NCI-H187 (cell line): ENCODE results near the gene SYP.
"Not testable (repeated sequence)": the region's sequence is repeated elsewhere in the genome, so short reads cannot be mapped to it uniquely, and the experiment has no call there.

ENCODE experiments used
- DNase-seq, 2 experiments: peaks; one replicate each; lab custom pipeline; 2025; lab: John Stamatoyannopoulos, UW

Gene SYP

DNA sequence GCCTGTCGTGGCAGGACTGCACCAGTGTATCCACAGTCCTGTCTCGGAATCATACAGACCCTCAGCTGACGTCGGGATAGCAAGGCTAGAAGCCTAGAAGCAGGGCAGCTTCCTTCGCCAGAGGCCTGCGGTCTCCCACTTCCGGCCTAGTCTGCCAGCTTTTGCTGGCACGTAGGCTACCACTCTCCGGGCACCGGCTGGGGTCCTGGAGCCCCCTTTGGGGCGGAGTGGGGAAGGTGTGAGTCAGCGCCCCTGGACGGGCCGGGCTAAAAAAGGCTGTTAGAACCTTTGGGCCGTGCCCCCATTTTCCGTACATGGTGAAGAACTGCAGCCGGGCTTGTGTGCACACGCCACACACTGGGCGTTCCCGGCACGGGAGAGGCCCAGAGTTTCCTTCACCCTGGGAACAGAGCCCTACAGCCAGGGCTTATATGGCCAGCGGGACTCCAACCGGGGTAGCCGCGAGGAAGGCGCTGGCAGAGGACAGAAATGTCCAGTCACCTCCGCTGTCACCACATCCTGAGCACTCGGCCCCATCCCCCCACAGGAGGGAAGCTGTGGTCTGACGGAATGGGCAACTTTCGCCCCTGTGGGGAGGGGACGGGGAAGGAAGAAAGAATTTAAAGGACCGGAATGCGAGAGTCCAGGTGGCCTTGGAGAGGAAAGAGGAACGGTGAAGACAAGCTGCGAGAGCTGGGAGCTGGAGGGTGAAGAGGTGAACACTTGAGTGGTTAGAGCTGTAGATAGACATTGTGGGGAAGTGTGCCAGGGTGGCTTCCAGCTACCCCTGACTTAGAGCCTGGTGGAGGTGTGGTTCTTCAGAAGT lies 32.9 kb downstream of the SYP start:
- DNase-seq: no peak

DNA sequence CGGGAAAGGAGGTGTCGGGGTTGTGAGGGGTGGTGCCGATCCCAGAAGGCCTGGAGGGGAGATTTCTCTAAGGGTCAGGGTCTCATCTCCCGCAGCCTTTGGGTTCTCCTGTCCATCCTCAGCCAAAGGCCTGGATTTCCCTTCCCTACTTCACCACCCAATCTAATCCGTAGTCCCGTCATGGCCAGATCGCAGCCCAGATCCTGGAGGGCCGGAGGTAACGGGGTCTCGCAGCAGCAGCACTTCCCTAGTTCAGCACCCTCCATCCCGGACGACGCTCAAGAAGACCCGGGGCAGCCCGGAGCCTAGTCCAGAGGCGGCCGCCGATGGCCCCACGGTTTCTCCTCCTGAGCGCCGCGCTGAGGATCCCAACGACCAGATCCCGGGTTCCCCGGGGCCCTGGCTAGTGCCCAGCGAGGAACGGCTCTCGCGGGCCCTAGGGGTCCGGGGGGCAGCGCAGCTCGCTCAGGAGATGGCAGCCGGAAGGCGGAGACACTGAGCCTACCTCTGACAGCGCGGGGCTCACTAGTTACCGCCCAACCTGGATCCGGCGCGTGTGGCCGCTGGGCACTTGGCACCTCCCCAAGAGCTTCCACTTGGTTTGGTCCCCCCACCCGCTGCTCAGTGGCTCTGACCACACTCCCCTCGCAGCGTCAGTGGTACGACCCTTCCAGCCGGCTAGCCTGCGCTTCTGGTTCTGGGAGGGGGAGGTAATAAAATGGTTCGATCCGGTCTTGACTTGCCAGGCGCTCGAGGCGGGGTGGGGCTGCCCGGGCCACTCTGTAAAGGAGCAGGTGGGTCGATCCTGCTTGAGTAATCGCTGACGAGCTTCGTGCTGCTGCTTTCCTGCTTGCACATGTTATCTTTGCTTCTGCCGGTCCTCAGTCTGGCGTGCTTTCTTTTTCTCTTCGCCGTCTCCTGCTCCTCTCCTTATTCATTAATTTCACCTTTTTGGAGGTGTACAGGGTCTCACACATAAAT lies 33.8 kb downstream of the SYP start:
- DNase-seq: peak; percentile 56 to 68

DNA sequence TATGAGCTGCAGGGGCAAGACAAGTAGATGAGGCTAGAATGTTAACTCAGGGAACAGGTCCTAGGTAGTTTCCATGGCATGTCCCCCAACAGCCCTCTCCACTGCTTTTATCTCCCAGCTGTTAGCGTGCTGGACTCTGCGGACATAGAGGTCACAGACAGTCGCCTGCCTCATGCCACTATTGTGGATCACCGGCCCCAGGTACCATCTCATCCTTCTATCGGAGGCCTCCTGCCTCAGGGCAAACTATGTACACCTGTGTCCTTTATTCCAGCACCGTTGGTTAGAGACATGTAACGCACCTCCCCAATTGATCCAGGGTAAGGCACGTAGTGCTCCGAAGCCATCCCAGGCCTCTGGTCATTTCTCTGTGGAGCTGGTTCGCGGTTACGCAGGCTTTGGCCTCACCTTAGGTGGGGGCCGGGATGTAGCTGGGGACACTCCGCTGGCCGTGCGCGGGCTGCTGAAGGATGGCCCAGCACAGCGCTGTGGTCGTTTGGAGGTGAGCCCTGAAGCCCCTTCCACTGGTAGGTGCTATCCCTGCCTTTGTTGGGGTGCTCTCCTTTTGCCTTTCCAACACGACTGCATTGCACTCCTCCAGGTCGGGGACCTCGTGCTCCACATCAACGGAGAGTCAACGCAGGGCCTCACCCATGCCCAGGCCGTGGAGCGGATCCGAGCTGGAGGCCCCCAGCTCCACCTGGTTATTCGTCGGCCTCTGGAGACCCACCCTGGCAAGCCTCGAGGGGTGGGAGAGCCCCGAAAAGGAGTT lies 35.2 kb downstream of the SYP start:
- DNase-seq: no peak

DNA sequence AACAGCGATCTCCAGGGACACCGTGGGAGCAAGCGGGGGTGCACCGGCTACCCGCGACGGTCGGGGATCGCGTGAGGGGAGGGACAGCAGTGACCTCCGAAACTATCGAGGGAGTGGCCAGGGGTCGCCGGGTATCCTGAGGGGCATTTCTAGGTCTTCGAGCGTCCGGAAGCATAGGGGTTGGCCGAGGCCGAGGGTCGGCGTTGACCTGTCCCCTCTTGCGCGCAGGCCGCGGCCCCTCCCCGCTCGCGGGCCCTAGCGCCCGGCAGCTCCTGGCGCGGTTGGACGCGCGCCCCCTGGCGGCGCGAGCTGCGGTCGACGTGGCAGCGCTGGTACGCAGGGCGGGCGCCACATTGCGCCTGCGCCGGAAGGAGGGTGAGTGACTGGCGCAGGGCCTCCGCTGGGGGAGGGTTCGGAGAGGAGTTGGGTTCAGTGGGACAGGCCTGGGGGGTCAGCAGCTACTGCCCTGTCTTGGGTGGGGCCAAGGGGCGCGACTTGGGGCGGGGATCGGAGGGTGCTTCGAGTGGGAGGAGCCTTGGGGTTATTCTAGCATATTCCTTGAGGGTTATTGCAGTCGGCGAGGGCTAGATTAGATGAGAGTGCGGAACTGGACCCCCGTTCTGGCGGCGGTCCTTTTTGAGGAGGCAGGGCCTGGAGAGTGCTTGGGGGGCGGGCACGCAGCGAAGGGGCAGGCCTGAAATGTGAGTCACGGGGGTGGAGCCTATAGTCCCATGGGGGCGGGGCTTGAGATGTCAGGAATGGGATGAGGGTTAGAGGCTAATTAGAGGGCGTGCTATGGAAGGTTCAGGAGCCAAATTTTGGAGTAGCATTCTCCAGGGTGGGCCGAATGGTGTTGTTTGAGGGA lies 36.2 kb downstream of the SYP start:
- DNase-seq: peak; percentile 23 to 49

DNA sequence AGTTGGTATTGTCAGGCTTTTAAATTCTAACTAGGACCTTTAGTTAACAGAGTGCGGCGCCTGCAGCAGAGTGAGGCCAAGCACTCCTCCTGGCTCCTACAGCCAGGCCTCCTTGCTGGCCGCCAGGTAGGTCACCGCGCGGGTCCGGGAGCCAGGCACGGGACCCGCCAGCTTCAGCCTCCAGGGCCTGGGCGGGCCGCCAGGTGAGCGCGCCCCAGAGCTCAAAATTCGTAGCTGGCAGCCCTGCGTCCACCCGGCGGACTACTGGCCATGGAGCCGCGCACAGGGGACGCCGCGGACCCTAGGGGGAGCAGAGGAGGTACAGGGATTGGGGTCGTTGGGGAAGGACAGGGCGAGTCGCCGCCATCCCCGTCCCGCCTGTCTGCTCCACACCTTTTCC lies 37.4 kb downstream of the SYP start, which contains the start of gene MAGIX:
Gene MAGIX, plus strand, starts transcription at position 139 of the 400 bp plus-strand sequence. Its CDS starts 132 bp downstream, at position 271.
- no peak for DNase-seq

DNA sequence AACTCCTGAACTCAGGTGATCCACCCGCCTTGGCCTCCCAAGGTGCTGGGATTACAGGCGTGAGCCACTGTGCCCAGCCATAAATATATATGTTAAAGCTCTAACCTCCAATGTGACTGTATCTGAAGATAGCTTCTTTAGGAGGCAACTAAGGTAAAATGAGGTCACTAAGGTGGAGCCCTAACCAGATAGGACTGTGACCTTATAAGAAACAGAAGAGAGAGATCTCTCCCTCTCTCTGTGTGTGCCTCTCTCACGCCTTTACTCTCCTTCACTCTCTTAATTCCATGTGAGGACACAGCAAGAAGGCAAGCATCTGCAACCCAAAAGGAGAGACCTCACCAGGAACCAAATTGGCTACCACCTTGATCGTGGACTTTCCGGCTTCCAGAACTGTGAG lies 38.4 kb downstream of the SYP start:
- DNase-seq: no peak

DNA sequence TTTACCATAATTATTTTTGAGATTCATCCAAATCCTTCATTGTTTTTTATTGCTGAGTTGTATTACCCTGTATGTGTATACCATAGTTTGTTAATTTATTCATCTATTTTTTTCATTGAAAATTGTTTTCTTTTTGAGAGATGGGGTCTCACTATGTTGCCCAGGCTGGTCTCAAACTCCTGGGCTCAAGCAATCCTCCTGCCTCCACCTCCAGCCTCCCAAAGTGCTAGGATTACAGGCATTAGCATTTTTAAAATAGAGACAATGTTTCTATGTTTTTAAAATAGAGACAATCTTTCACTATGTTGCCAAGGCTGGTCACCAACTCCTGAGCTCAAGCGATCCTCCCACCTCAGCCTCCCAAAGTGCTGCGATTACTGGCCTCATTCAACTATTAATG lies 39.1 kb downstream of the SYP start:
- DNase-seq: no peak

DNA sequence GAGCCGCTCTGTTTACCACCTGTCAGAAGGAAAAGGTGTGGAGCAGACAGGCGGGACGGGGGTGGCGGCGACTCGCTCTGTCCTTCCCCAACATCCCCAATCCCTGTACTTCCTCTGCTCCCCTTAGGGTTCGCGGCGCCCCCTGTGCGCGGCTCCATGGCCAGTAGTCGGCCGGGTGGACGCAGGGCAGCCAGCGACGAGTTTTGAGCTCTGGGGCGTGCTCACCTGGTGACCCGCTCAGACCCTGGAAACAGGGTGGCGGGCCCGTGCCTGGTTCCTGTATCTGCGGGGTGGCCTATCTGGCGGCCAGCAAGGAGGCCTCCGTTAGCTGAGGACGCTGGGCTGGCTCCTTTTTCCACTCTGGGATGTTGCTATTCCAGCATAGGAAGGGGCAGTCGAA lies 42.8 kb downstream of the SYP start:
- DNase-seq: no peak

DNA sequence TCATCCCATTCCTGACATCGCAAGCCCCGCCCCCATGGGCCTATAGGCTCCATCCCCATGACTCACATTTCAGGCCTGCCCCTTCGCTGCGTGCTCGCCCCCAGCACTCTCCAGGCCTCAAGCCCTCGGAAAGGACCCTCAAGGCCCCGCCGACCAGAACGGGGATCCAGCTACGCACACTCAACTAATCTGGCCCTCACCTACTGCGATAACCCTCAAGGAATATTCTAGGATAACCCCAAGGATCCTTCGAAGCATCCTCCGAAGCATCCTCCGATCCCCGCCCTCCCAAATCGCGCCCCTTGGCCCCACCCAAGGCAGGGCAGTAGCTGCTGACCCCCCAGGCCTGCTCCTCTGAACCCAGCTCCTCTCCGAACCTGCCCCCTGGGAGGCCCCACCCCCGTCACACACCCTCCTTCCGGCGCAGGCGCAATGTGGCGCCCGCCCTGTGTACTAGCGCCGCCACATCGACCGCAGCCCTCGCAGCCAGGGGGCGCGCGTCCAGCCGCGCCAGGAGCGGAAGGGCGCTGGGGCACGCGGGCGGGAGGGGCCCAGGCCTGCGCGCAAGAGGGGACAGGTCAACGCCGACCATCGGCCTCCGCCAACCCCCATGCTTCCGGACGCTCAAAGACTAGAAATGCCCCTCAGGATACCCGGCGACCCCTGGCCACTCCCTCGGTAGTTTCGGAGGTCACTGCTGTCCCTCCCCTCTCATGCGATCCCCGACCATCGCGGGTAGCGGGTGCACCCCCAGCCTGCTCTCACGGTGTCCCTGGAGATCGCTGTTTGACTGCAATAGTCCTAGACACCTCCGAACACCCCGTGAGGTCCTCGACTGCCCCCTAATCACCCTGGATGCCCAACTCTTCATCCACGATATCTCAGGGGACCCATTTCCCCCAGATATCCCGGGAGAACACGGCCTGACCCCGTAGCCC lies 43.8 kb downstream of the SYP start:
- DNase-seq: peak in 1 of 2 experiments; percentile 35

DNA sequence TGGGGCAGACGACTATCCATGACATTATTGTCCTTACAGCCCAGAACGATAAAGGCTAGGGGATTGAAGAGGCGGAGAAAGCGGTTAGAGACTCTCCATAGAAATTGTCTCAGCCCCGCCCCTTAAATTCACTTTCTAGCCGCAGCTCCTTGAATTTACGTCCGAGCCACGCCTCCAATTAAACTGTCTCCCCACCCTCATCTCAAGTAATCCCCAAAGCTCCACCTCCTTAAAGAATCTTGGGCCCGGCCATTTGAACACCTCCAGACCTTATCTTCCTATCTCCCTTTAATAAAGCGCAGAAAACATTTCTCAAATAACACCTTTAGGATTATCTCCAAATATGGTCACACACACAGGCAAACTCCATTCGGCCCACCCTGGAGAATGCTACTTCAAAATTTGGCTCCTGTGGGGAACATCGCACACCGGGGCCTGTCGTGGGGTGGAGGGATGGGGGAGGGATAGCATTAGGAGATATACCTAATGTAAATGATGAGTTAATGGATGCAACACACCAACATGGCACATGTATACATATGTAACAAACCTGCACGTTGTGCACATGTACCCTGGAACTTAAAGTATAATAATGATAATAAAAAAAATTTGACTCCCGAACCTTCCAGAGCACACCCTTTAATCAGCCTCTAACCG lies 44.6 kb downstream of the SYP start:
- peak in 1 of 2 experiments; percentile 11 for DNase-seq

DNA sequence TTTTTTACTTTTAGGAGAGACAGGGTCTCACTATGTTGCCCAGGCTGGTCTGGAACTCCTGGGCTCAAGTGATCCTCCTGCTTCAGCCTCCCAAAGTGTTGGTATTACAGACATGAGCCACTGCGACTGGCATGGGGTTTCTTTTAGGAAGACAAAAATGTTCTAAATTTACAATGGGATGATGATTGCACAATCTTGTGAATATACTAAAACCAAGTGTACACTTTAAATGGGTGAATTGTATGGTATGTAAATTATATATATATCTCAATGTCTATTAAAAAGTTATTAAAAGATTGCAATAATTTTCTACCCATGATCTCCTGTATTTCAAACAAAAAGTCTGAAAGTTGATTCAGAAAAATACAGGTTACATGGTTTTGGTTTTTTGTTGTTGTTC lies 46.5 kb downstream of the SYP start:
- no peak for DNase-seq

DNA sequence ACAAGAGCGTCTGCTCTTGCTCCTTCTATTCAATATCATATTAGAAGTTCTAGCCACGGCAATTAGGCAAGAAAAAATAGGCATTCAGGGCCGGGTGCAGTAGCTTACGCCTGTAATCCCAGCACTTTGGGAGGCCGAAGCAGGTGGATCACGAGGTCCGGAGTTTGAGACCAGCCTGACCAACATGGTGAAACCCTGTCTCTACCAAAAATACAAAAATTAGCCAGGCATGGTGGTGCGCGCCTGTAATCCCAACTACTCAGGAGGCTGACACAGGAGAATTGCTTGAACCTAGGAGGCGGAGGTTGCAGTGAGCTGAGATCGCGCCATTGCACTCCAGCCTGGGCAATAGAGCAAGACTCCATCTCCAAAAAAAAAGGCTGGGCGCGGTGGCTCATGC lies 50.7 kb downstream of the SYP start:
- DNase-seq: not testable (repeated sequence)

DNA sequence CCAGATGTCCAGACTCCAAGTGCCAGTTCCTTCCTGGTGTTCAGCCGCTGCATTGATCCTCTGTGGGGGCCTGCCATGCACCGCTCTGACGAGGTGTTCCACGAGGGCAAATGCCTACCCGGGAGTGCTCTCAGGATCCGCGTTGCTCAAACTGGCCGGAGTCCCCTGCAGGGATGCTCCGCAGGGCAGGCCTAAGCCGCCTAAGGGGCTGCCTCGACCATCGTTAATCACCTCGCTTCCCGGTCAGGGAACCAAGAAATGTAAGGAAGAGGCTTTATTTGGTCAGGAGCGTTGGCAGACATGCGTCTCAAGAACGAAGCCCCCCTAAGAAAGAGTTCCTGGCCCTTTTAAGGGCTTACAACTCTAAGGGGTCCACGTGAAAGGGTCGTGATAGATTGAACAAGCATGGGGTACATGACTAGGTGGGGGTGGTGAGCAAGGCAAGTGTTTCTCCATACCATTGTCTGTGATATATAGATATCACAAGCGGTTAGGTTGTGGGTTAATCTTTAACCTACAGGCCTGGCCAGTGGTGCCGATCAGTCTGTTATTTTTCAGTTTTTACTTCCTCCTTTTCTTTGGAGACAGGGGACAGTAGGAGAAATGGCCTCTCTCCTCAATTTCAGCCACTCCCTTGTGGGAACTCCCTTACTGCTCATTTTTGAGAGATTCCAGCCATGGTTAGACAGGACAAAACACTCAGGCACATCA lies 51.4 kb downstream of the SYP start:
- DNase-seq: not testable (repeated sequence)

DNA sequence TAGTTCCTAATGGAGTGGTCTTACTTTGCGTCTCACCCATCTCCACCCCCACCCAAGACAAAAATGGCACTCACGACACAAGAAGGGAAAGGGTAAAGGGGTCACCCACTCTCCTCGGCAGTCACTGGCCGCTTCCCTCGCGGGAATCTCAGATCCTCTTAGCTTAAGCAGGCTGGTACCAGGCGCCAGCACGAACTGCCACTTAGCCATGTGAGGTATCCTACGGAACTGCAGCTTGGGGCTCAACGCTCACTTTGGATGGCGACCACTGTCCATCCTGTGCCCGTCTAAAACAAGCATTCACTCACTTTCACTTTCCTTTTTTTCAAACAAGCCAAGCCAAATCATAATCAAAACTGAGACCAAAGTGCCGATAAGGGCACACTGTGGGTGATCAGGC lies 52.1 kb downstream of the SYP start:
- DNase-seq: no peak

DNA sequence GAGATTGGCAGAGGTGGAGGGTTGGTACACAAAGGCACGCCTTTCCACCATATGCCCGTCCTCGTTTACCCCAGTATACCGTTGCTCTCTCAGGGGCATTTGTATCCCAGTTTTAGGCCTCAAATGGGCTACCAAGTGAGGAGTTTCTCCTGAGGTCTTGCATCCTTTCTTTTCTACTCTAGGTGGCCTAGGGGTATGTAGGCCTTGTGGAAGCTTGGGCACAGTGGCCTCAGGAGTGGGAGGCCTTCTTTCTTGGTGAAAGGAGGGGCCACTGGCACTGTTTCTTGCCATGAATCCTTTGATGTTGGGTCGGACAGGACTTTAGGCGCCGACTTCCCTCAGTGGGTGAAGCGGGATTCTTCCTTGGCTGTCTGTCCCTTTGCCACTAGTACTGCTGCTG lies 52.7 kb downstream of the SYP start:
- DNase-seq: no peak

DNA sequence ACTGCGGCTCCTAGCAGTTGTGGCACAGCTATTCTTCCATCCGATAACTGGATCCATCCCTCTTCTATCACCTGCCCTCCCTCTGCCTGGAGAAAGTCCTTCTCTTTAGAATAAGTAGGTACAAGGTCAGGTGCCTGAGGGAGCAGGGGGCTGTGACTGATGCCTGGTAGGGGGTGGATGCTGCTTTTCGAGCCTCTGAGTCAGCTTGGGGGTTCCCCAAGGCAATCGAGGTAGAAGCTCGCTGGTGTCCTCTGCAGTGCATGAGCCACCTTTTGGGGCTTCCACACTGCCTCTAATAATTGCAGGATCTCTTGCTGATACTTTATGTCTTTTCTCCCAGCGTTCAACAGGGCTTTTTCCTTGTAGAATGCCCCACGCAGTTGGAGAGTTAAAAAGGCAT lies 56.8 kb downstream of the SYP start:
- DNase-seq: not testable (repeated sequence)

DNA sequence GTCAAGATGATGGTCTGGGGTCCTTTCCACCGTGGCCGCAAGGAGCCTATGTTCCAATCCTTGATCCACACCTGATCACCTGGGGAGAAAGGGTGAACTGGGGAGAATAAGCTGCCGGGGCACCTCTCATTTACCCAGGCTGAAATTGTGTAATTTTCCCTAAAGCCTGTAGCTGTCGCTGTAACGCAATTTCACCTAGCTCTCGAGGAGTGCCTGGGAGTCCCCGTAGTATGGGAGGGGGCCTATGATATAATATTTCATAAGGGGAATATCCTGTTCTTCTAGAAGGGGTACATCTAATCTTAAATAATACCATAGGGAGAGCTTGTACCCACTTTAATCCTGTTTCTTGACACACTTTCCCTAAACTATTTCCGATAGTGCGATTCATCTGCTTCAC lies 57.7 kb downstream of the SYP start:
- DNase-seq: not testable (repeated sequence)

DNA sequence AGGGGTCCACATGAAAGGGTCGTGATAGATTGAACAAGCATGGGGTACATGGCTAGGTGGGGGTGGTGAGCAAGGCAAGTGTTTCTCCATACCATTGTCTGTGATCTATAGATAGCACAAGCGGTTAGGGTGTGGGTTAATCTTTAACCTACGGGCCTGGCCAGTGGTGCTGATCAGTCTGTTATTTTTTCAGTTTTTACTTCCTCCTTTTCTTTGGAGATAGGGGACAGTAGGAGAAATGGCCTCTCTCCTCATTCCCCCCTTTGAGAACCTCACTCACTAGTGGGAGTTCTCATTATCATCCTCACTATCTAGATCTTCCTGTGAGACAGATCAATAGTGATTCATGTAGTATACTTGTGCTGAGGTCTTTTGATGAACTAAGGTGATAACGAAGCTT lies 60.3 kb downstream of the SYP start:
- no peak for DNase-seq
